Endodermal cell (in vitro differentiated cells): ENCODE results near the gene FCN2. TPM values are rescaled to one million over a fixed set of nuclear protein-coding genes. Genes with fewer than 3 reads are reported as not detected.

Experiments used
- DNase-seq: peaks from one replicate; pipeline ENCODE4 v3.0.0-alpha.2; 2017
- H3K27ac ChIP-seq: 2 replicates; pipeline ENCODE4 v1.5.1; 2013; ENCODE audit warnings: mild to moderate bottlenecking, low read depth, low read length, moderate library complexity
- H3K27me3 ChIP-seq: 2 replicates; pipeline ENCODE4 v1.6.1; 2013; ENCODE audit warnings: mild to moderate bottlenecking, low read length, moderate library complexity; ENCODE audit not compliant: insufficient read depth, control insufficient read depth, poor library complexity, severe bottlenecking
- H3K36me3 ChIP-seq: 2 replicates; pipeline ENCODE4 v1.7.0; 2013; ENCODE audit warnings: mild to moderate bottlenecking, low read length, moderate library complexity; ENCODE audit not compliant: control insufficient read depth, insufficient read depth
- H3K4me1 ChIP-seq: one replicate; pipeline ENCODE4 v1.7.0; 2013; ENCODE audit warnings: low read length; ENCODE audit not compliant: control insufficient read depth, insufficient read depth
- H3K4me3 ChIP-seq: 2 replicates; pipeline ENCODE4 v1.5.1; 2013; ENCODE audit warnings: mild to moderate bottlenecking, low read length, moderate library complexity
- H3K9ac ChIP-seq: 2 replicates; pipeline ENCODE4 v1.6.1; 2013; ENCODE audit warnings: mild to moderate bottlenecking, low read length, moderate library complexity; ENCODE audit not compliant: poor library complexity, severe bottlenecking; ENCODE audit errors: extremely low read depth
- H3K9me3 ChIP-seq: 2 replicates; pipeline ENCODE4 v1.6.1; 2013; ENCODE audit warnings: mild to moderate bottlenecking, low read length, moderate library complexity; ENCODE audit not compliant: control insufficient read depth
- H3K27ac Mint-ChIP-seq: 2 replicates; pipeline ENCODE4 v1.8.0; 2020; ENCODE audit warnings: mixed read lengths
- H3K27me3 Mint-ChIP-seq: 2 replicates; pipeline ENCODE4 v1.8.0; 2021; ENCODE audit warnings: mild to moderate bottlenecking, mixed read lengths; ENCODE audit not compliant: insufficient read depth
- H3K36me3 Mint-ChIP-seq: 2 replicates; pipeline ENCODE4 v1.8.0; 2020; ENCODE audit warnings: low read depth, mixed read lengths
- H3K4me1 Mint-ChIP-seq: 2 replicates; pipeline ENCODE4 v1.8.0; 2020; ENCODE audit warnings: mixed read lengths
- H3K4me3 Mint-ChIP-seq: 2 replicates; pipeline ENCODE4 v1.8.0; 2020; ENCODE audit warnings: mild to moderate bottlenecking, moderate library complexity, mixed read lengths
- H3K9me3 Mint-ChIP-seq: 2 replicates; pipeline ENCODE4 v1.8.0; 2020; ENCODE audit warnings: mild to moderate bottlenecking, mixed read lengths
- CTCF ChIP-seq: fragments of 200-600 bp; sonication (generic); conservative IDR thresholded peaks from 2 replicates; pipeline ENCODE4 v1.5.0; 2021; ENCODE audit warnings: antibody characterized with exemption, mild to moderate bottlenecking
- WGBS, 2 experiments: methylation state at CpG; one replicate each; pipeline versions ENCODE4 v1.1.5 to v1.1.7; 2013; ENCODE audit warnings: missing lambda C conversion rate in 2 of 2, mixed read lengths in 1 of 2; ENCODE audit not compliant: insufficient coverage in 1 of 2, insufficient read length in 1 of 2; 5-methylcytosine and 5-hydroxymethylcytosine counted together
- long read RNA-seq, 4 experiments: library from polyadenylated mRNA in 2 of 4; library from RNA in 1 of 4; library from capped mRNA in 1 of 4; stranded (forward) in 3 of 4; unstranded in 1 of 4; transcript quantifications; one replicate each; pipeline ENCODE4 v2.0.0, GENCODE V29; 2020 to 2021; ENCODE audit warnings: inconsistent platforms in 1 of 4
- polyA plus RNA-seq, 2 experiments: library from polyadenylated mRNA; stranded (reverse); fragments of 50-300 nt; gene quantifications; one replicate each; pipeline ENCODE4 v1.2.3, GENCODE V29; 2013
- total RNA-seq, 2 donors: library from RNA; stranded (reverse); fragmentation: NEBNext Ultra II Directional in 1 of 2; extraction: Animal tissue kit (Norgen Biotek cat#: 25700) in 1 of 2; gene quantifications; 2 replicates in 1 of 2; 3 replicates in 1 of 2; pipeline ENCODE4 v1.2.1, GENCODE V29; 2021

Gene FCN2
- total RNA-seq = not detected
- not detected for polyA plus RNA-seq (2013, experiment 1 of 2)
- polyA plus RNA-seq (2013, experiment 2 of 2) = not detected
- long read RNA-seq, experiment 1 = 0 reads
- long read RNA-seq, experiment 2 = 0 reads
- long read RNA-seq, experiment 3 = 0 reads
- long read RNA-seq, experiment 4 = 0 reads

DNA sequence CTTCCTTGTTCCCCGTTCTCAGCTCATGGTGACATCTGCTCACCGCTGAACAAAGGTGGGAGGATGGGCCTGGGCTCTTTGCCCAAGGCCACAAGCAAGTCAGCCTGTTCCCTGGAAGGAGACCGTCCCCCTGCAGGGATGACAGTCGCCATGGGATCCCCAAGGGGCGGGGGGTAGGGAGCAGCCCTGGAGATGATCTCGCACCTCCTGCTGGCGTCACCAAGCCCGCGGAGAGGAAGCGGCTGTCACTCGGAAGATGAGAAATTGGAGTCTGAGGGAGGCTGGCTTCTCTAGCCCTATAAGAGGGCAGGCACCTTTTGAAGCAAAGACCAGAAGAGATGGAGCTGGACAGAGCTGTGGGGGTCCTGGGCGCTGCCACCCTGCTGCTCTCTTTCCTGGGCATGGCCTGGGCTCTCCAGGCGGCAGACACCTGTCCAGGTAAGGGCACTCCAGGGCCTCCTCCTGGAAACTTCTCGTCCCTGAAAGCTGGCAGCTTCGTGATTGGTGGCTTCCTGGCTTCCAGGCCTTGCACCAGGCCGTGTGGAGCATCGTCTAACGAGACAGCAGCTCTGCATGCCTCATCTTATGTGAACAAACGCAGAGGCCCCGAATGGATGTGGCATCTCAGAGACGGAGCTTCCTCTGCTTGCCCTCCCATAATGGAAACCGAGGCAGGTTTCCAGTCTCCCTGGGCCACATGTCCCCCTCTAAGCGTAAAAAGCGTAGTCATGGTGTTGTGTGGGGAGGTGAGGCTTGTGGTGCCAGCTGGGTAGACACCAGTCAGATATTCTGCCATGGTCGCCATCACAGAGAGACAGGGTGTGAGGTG is at the start of gene FCN2:
Gene FCN2, plus strand, starts transcription at position 327 of the 829 bp plus-strand sequence. Its CDS starts 12 bp downstream, at position 339.
- H3K27me3 Mint-ChIP-seq = no peaks in the 10 kb centered on the region
- no peaks in the 10 kb centered on the region for H3K4me1 Mint-ChIP-seq
- Histone ChIP-seq H3K9me3 (no peaks in the 10 kb centered on the region), H3K4me1 (no peaks in the 10 kb centered on the region), H3K36me3 (no peaks in the 10 kb centered on the region), H3K27me3 (no peaks in the 10 kb centered on the region), H3K9ac (no peak within 1 kb of the TSS), H3K27ac (no peak within 1 kb of the TSS), H3K4me3 (no peak within 1 kb of the TSS)
- no peak within 1 kb of the TSS for H3K4me3 Mint-ChIP-seq
- no peaks in the 10 kb centered on the region for H3K9me3 Mint-ChIP-seq
- WGBS, 2 experiments = 89 to 94% methylated on average over 17 to 25 of the region's 25 CpGs
- H3K27ac Mint-ChIP-seq = no peak within 1 kb of the TSS
- no peak for TF ChIP-seq CTCF
- H3K36me3 Mint-ChIP-seq = no peaks in the 10 kb centered on the region
- DNase-seq = no peak

- H3K27me3 Mint-ChIP-seq = no peaks in the 10 kb centered on the region
- H3K9ac ChIP-seq = no peak overlapping the region
- no peak overlapping the region for H3K4me3 ChIP-seq
- peaks cover 2% of the 10 kb centered on the region for H3K36me3 Mint-ChIP-seq
- no peak for DNase-seq
- peaks cover 12% of the 10 kb centered on the region for H3K36me3 ChIP-seq
- WGBS, 2 experiments = 91 to 93% methylated on average over 14 to 21 of the region's 21 CpGs
- no peaks in the 10 kb centered on the region for H3K4me1 ChIP-seq
- no peaks in the 10 kb centered on the region for H3K9me3 ChIP-seq
- TF ChIP-seq CTCF = no peak
- no peaks in the 10 kb centered on the region for H3K27me3 ChIP-seq
- H3K4me3 Mint-ChIP-seq = no peak overlapping the region
- no peaks in the 10 kb centered on the region for H3K9me3 Mint-ChIP-seq
- H3K27ac ChIP-seq = no peak overlapping the region
- H3K4me1 Mint-ChIP-seq = no peaks in the 10 kb centered on the region
- H3K27ac Mint-ChIP-seq = no peak overlapping the region
Observed at GRCh38 chr9:134830926-134831720, 49.5 kb upstream of the FCN2 start.

GRCh38 chr9:134832471-134832870 is 48.1 kb upstream of the FCN2 start:
- Histone ChIP-seq H3K27me3 (no peaks in the 10 kb centered on the region), H3K4me3 (no peak overlapping the region), H3K36me3 (peaks cover 12% of the 10 kb centered on the region), H3K4me1 (no peaks in the 10 kb centered on the region), H3K9ac (no peak overlapping the region), H3K27ac (no peak overlapping the region), H3K9me3 (no peaks in the 10 kb centered on the region)
- Mint-ChIP-seq H3K27me3 (no peaks in the 10 kb centered on the region), H3K36me3 (peaks cover 3% of the 10 kb centered on the region), H3K9me3 (no peaks in the 10 kb centered on the region), H3K4me3 (no peak overlapping the region), H3K4me1 (no peaks in the 10 kb centered on the region), H3K27ac (no peak overlapping the region)
- no peak for TF ChIP-seq CTCF
- WGBS, 2 experiments = 91 to 93% methylated on average over 17 to 19 of the region's 19 CpGs
- no peak for DNase-seq
